ENCODE measurements around the gene USP5. TPM values are rescaled to one million over a fixed set of nuclear protein-coding genes. Genes with fewer than 3 reads are reported as not detected.

USP5 gene
- total RNA-seq, 1 experiment from 2014 or later: 107 TPM

- Histone ChIP-seq H3K9ac (ENCODE audit: low read length) (no peak overlapping the region), H3F3A (ENCODE audit: low read length, unreplicated experiment) (no peaks in the 10 kb centered on the region), H3K36me3 (ENCODE audit: low read depth, low read length) (no peaks in the 10 kb centered on the region), H3K4me3 (ENCODE audit: low read length) (no peak overlapping the region), H3K27ac (ENCODE audit: low read length) (no peak overlapping the region), H4K20me1 (ENCODE audit: low read length) (no peaks in the 10 kb centered on the region), H2AFZ (ENCODE audit: low read length) (no peak overlapping the region), H3K79me2 (ENCODE audit: low read length) (no peaks in the 10 kb centered on the region), H3K9me3 (ENCODE audit: low read length) (no peaks in the 10 kb centered on the region), H3K9me2 (replicated peaks; ENCODE audit: low read length) (no peaks in the 10 kb centered on the region), H3K4me1 (ENCODE audit: insufficient read depth, low read length) (no peaks in the 10 kb centered on the region), H3K27me3 (ENCODE audit: low read length) (no peaks in the 10 kb centered on the region), H3K4me2 (ENCODE audit: low read length) (no peak overlapping the region)
- ChIA-PET CTCF (no interaction called here), POLR2A (ENCODE audit: unreplicated experiment) (no interaction called here)
- BruUV-seq (replicated peaks): no TSS peak
- no peak for TF ChIP-seq CTCF (conservative IDR thresholded peaks at IDR 0.05; ENCODE audit: low read depth, low read length)
- TF ChIP-seq EZH2 (IDR thresholded peaks at IDR 0.05; ENCODE audit: low read length, unreplicated experiment): no peak
- TF ChIP-seq EZH2phosphoT487 (IDR thresholded peaks at IDR 0.05; ENCODE audit: borderline replicate concordance, low read length): no peak
- intact Hi-C loops (cut with micrococcal nuclease): no loop called here
- no peak for ATAC-seq
- DNase-seq: no peak
Measured at GRCh38 chr12:6817098-6817497, 34.9 kb upstream of the USP5 start.

GRCh38 chr12:6817662-6818157 lies 34.2 kb upstream of the USP5 start:
- H3K79me2 ChIP-seq (ENCODE audit: low read length): no peaks in the 10 kb centered on the region
- no peaks in the 10 kb centered on the region for H3K27me3 ChIP-seq (ENCODE audit: low read length)
- no peaks in the 10 kb centered on the region for H3F3A ChIP-seq (ENCODE audit: low read length, unreplicated experiment)
- no peak overlapping the region for H3K4me3 ChIP-seq (ENCODE audit: low read length)
- CTCF ChIA-PET: no interaction called here
- no peaks in the 10 kb centered on the region for H3K9me2 ChIP-seq (replicated peaks; ENCODE audit: low read length)
- no peaks in the 10 kb centered on the region for H3K4me1 ChIP-seq (ENCODE audit: insufficient read depth, low read length)
- intact Hi-C loops (cut with micrococcal nuclease): no loop called here
- ATAC-seq: no peak
- H4K20me1 ChIP-seq (ENCODE audit: low read length): no peaks in the 10 kb centered on the region
- no peak overlapping the region for H3K27ac ChIP-seq (ENCODE audit: low read length)
- TF ChIP-seq EZH2 (IDR thresholded peaks at IDR 0.05; ENCODE audit: low read length, unreplicated experiment) (no peak), CTCF (conservative IDR thresholded peaks at IDR 0.05; ENCODE audit: low read depth, low read length) (no peak), EZH2phosphoT487 (IDR thresholded peaks at IDR 0.05; ENCODE audit: borderline replicate concordance, low read length) (no peak)
- no peak overlapping the region for H3K9ac ChIP-seq (ENCODE audit: low read length)
- H3K9me3 ChIP-seq (ENCODE audit: low read length): no peaks in the 10 kb centered on the region
- no TSS peak for BruUV-seq (replicated peaks)
- H3K4me2 ChIP-seq (ENCODE audit: low read length): no peak overlapping the region
- no peaks in the 10 kb centered on the region for H3K36me3 ChIP-seq (ENCODE audit: low read depth, low read length)
- POLR2A ChIA-PET (ENCODE audit: unreplicated experiment): no interaction called here
- no peak overlapping the region for H2AFZ ChIP-seq (ENCODE audit: low read length)
- no peak for DNase-seq

GRCh38 chr12:6818222-6818621 lies 33.7 kb upstream of the USP5 start:
- no peaks in the 10 kb centered on the region for H3K79me2 ChIP-seq (ENCODE audit: low read length)
- POLR2A ChIA-PET (ENCODE audit: unreplicated experiment): no interaction called here

More at GRCh38 chr12:6818222-6818621, 33.7 kb upstream of the USP5 start:
- Histone ChIP-seq H3K4me3 (ENCODE audit: low read length) (no peak overlapping the region), H3K4me1 (ENCODE audit: insufficient read depth, low read length) (no peaks in the 10 kb centered on the region), H3K27ac (ENCODE audit: low read length) (no peak overlapping the region), H3K27me3 (ENCODE audit: low read length) (no peaks in the 10 kb centered on the region), H4K20me1 (ENCODE audit: low read length) (no peaks in the 10 kb centered on the region), H3F3A (ENCODE audit: low read length, unreplicated experiment) (no peaks in the 10 kb centered on the region), H2AFZ (ENCODE audit: low read length) (no peak overlapping the region), H3K9me2 (replicated peaks; ENCODE audit: low read length) (no peaks in the 10 kb centered on the region), H3K4me2 (ENCODE audit: low read length) (no peak overlapping the region), H3K36me3 (ENCODE audit: low read depth, low read length) (no peaks in the 10 kb centered on the region), H3K9ac (ENCODE audit: low read length) (no peak overlapping the region), H3K9me3 (ENCODE audit: low read length) (no peaks in the 10 kb centered on the region)
- no peak for DNase-seq
- no peak for ATAC-seq
- CTCF ChIA-PET: no interaction called here
- TF ChIP-seq CTCF (conservative IDR thresholded peaks at IDR 0.05; ENCODE audit: low read depth, low read length) (no peak), EZH2 (IDR thresholded peaks at IDR 0.05; ENCODE audit: low read length, unreplicated experiment) (no peak)
- no TSS peak for BruUV-seq (replicated peaks)
- intact Hi-C loops (cut with micrococcal nuclease): no loop called here

Data from PC-3 (cell line).